H1 (cell line): ENCODE results near the gene SPPL2A. TPM values are rescaled to one million over a fixed set of nuclear protein-coding genes. Genes with fewer than 3 reads are reported as not detected.

Experiments used
- CTCF ChIA-PET: fragments of 300-600 bp; sonication (Branson Sonifier 250); formaldehyde crosslinking; loops from one replicate; lab custom pipeline; 2021; ENCODE audit not compliant: partially characterized antibody; lab: Charles Lee
- POLR2A ChIA-PET: fragments of 300-600 bp; sonication (Branson Sonifier 250); formaldehyde crosslinking; loops from one replicate; lab custom pipeline; 2021; ENCODE audit warnings: inconsistent platforms; ENCODE audit not compliant: partially characterized antibody; lab: Charles Lee
- DNase-seq, 2 experiments: peaks; one replicate each; pipeline versions ENCODE4 v3.0.0 to v3.0.0-alpha.2; 2010 to 2022; ENCODE audit warnings: low spot score in 2 of 2, low read depth in 1 of 2, mixed read lengths in 1 of 2
- FAIRE-seq: peaks from 2 replicates; lab custom pipeline; 2011; peaks lifted over from hg19 to GRCh38; lab: Jason Lieb, UNC
- H2AFZ ChIP-seq: 2 replicates; pipeline ENCODE4 v1.8.1; 2012; ENCODE audit warnings: low read length, inconsistent platforms
- H2AK5ac ChIP-seq: 2 replicates; pipeline ENCODE4 v1.6.1; 2013; ENCODE audit warnings: low read depth, low read length
- H2BK120ac ChIP-seq: replicated peaks from 2 replicates; pipeline ENCODE3; 2013; ENCODE audit warnings: low read depth, low read length, inconsistent platforms
- H2BK12ac ChIP-seq: 2 replicates; pipeline ENCODE4 v1.6.1; 2013; ENCODE audit warnings: low read depth, low read length
- H2BK15ac ChIP-seq: 2 replicates; pipeline ENCODE4 v1.6.1; 2013; ENCODE audit warnings: low read length
- H2BK20ac ChIP-seq: 2 replicates; pipeline ENCODE4 v1.6.1; 2013; ENCODE audit warnings: low read length
- H2BK5ac ChIP-seq: 2 replicates; pipeline ENCODE4 v1.6.1; 2013; ENCODE audit warnings: low read depth, low read length
- H3K14ac ChIP-seq: 2 replicates; pipeline ENCODE4 v1.6.1; 2013; ENCODE audit warnings: inconsistent platforms; ENCODE audit not compliant: insufficient read length
- H3K18ac ChIP-seq: 2 replicates; pipeline ENCODE4 v1.6.1; 2013; ENCODE audit warnings: low read length; ENCODE audit errors: extremely low read depth
- H3K23ac ChIP-seq: 2 replicates; pipeline ENCODE4 v1.6.1; 2013; ENCODE audit warnings: inconsistent platforms; ENCODE audit not compliant: insufficient read length
- H3K23me2 ChIP-seq: 2 replicates; pipeline ENCODE4 v1.6.1; 2013; ENCODE audit warnings: low read depth, low read length
- H3K27ac ChIP-seq: 2 replicates; pipeline ENCODE4 v1.6.1; 2011; ENCODE audit warnings: low read depth, low read length, inconsistent platforms
- H3K27me3 ChIP-seq, 4 experiments: replicated peaks in 1 of 4; 1 replicate in 1 of 4; 2 replicates in 3 of 4; pipeline versions ENCODE4 v1.6.1 to v1.8.1; 2011 to 2013; ENCODE audit warnings: low read length in 3 of 4, mild to moderate bottlenecking in 3 of 4, inconsistent platforms in 2 of 4, mixed read lengths in 2 of 4, moderate library complexity in 1 of 4; ENCODE audit not compliant: control insufficient read depth in 3 of 4, insufficient read depth in 3 of 4; ENCODE audit errors: extremely low read depth in 1 of 4
- H3K36me3 ChIP-seq, 4 experiments: 2 replicates each; pipeline versions ENCODE4 v1.6.1 to v1.8.1; 2011 to 2013; ENCODE audit warnings: mild to moderate bottlenecking in 4 of 4, low read length in 3 of 4, moderate library complexity in 2 of 4, control low read depth in 1 of 4, inconsistent platforms in 1 of 4; ENCODE audit not compliant: insufficient read depth in 4 of 4, control insufficient read depth in 2 of 4
- H3K4ac ChIP-seq: replicated peaks from 2 replicates; pipeline ENCODE3; 2013; ENCODE audit warnings: low read length, low read depth, mixed read lengths, inconsistent platforms; ENCODE audit not compliant: insufficient read length
- H3K4me1 ChIP-seq, 4 experiments: replicated peaks in 1 of 4; 1 replicate in 1 of 4; 2 replicates in 3 of 4; pipeline versions ENCODE4 v1.6.1 to v1.8.1; 2011 to 2013; ENCODE audit warnings: low read length in 3 of 4, inconsistent platforms in 2 of 4, mixed read lengths in 1 of 4; ENCODE audit not compliant: insufficient read depth in 4 of 4, control insufficient read depth in 3 of 4
- H3K4me2 ChIP-seq, 2 experiments: 2 replicates each; pipeline versions ENCODE4 v1.6.1 to v1.8.1; 2011 to 2013; ENCODE audit warnings: low read depth in 2 of 2, low read length in 2 of 2, control low read depth in 1 of 2, inconsistent platforms in 1 of 2, mild to moderate bottlenecking in 1 of 2; ENCODE audit not compliant: insufficient read depth in 1 of 2
- H3K4me3 ChIP-seq, 4 experiments: fragments of 200-600, 300-600 bp in 1 of 4; sonication (generic), shearing (Covaris generic), sonication (Bioruptor Twin) in 1 of 4; 2 replicates each; pipeline versions ENCODE4 v1.5.1 to v1.8.1; 2011 to 2016; ENCODE audit warnings: low read length in 4 of 4, low read depth in 3 of 4, control low read depth in 2 of 4, inconsistent platforms in 2 of 4, mild to moderate bottlenecking in 2 of 4, mixed read lengths in 1 of 4, moderate library complexity in 1 of 4; ENCODE audit not compliant: insufficient read depth in 2 of 4; ENCODE audit errors: extremely low read depth in 1 of 4
- H3K56ac ChIP-seq: replicated peaks from 2 replicates; pipeline ENCODE3; 2013; ENCODE audit warnings: low read depth, mild to moderate bottlenecking, mixed read lengths, low read length, inconsistent platforms; ENCODE audit not compliant: insufficient read length
- H3K79me1 ChIP-seq: 2 replicates; pipeline ENCODE4 v1.6.1; 2013; ENCODE audit warnings: low read depth, low read length, control low read depth
- H3K79me2 ChIP-seq, 2 experiments: 2 replicates each; pipeline versions ENCODE4 v1.6.1 to v1.8.1; 2012 to 2013; ENCODE audit warnings: low read length in 2 of 2, mild to moderate bottlenecking in 2 of 2, inconsistent platforms in 1 of 2; ENCODE audit not compliant: insufficient read depth in 2 of 2, control insufficient read depth in 1 of 2
- H3K9ac ChIP-seq, 4 experiments: replicated peaks in 1 of 4; 1 replicate in 1 of 4; 2 replicates in 3 of 4; pipeline versions ENCODE4 v1.6.1 to v1.8.1; 2011 to 2013; ENCODE audit warnings: low read depth in 3 of 4, low read length in 3 of 4, control low read depth in 2 of 4, mild to moderate bottlenecking in 2 of 4, moderate library complexity in 2 of 4, inconsistent platforms in 1 of 4; ENCODE audit errors: extremely low read depth in 1 of 4
- H3K9me3 ChIP-seq, 2 experiments: 2 replicates each; pipeline versions ENCODE4 v1.6.1 to v1.8.1; 2012 to 2013; ENCODE audit warnings: mild to moderate bottlenecking in 2 of 2, moderate library complexity in 2 of 2, control low read depth in 1 of 2, inconsistent platforms in 1 of 2, low read depth in 1 of 2, low read length in 1 of 2, mixed read lengths in 1 of 2; ENCODE audit not compliant: insufficient read depth in 2 of 2
- H4K20me1 ChIP-seq, 2 experiments: replicated peaks in 1 of 2; 2 replicates each; pipeline versions ENCODE3 to v1.8.1; 2011 to 2013; ENCODE audit warnings: inconsistent platforms in 2 of 2, low read length in 2 of 2, mild to moderate bottlenecking in 1 of 2; ENCODE audit not compliant: insufficient read depth in 2 of 2, control insufficient read depth in 1 of 2
- H4K5ac ChIP-seq: 2 replicates; pipeline ENCODE4 v1.6.1; 2013; ENCODE audit warnings: low read length, low read depth, mixed read lengths, inconsistent platforms; ENCODE audit not compliant: insufficient read length
- H4K8ac ChIP-seq: 2 replicates; pipeline ENCODE4 v1.8.0; 2013; ENCODE audit warnings: mild to moderate bottlenecking, moderate library complexity, low read length, inconsistent platforms; ENCODE audit not compliant: insufficient read depth; ENCODE audit errors: extremely low read depth
- H4K91ac ChIP-seq: replicated peaks from 2 replicates; pipeline ENCODE3; 2013; ENCODE audit warnings: low read length, mixed read lengths, inconsistent platforms; ENCODE audit not compliant: insufficient read length
- CREB1 ChIP-seq: IDR thresholded peaks from 2 replicates; pipeline ENCODE4 v1.6.1; 2012; ENCODE audit warnings: inconsistent platforms
- CTBP2 ChIP-seq: IDR thresholded peaks from 2 replicates; pipeline ENCODE4 v1.7.0; 2011; ENCODE audit warnings: borderline replicate concordance, mild to moderate bottlenecking, moderate library complexity, mixed read lengths, low read length; ENCODE audit not compliant: insufficient read depth, insufficient read length
- HDAC6 ChIP-seq: IDR thresholded peaks from one replicate; pipeline ENCODE4 v1.7.1; 2012; ENCODE audit warnings: low read depth, mild to moderate bottlenecking, inconsistent platforms, low read length, moderate library complexity
- KDM1A ChIP-seq: fragments of 200-600, 300-600 bp; sonication (generic); IDR thresholded peaks from 2 replicates; pipeline ENCODE4 v1.7.1; 2016; ENCODE audit warnings: mild to moderate bottlenecking, low read length, borderline replicate concordance
- POU5F1 ChIP-seq: IDR thresholded peaks from 2 replicates; pipeline ENCODE4 v1.6.1; 2011; ENCODE audit warnings: low read depth, mild to moderate bottlenecking, low read length, moderate library complexity
- RAD21 ChIP-seq, 2 experiments: IDR thresholded peaks in 1 of 2; conservative IDR thresholded peaks in 1 of 2; 2 replicates each; pipeline ENCODE4 v1.6.1; 2011; ENCODE audit warnings: low read depth in 2 of 2, low read length in 2 of 2, improper control_type of control experiment in 1 of 2, inconsistent platforms in 1 of 2, mild to moderate bottlenecking in 1 of 2, moderate library complexity in 1 of 2
- RXRA ChIP-seq: IDR thresholded peaks from 2 replicates; pipeline ENCODE4 v1.6.1; 2011; ENCODE audit warnings: low read depth, mild to moderate bottlenecking, low read length, moderate library complexity; ENCODE audit not compliant: insufficient read depth
- SIRT6 ChIP-seq: IDR thresholded peaks from one replicate; pipeline ENCODE4 v1.7.1; 2012; ENCODE audit warnings: low read length, inconsistent platforms
- SRF ChIP-seq: IDR thresholded peaks from 2 replicates; pipeline ENCODE4 v1.6.1; 2011; ENCODE audit warnings: mild to moderate bottlenecking, low read depth, low read length, moderate library complexity
- TCF12 ChIP-seq: IDR thresholded peaks from 2 replicates; pipeline ENCODE4 v1.6.1; 2011; ENCODE audit warnings: low read depth, mild to moderate bottlenecking, low read length
- ZNF274 ChIP-seq: IDR thresholded peaks from 2 replicates; pipeline ENCODE4 v1.7.0; 2012; ENCODE audit warnings: low read length, borderline replicate concordance; ENCODE audit errors: extremely low read depth
- polyA plus RNA-seq, 7 experiments: library from polyadenylated mRNA; depleted of rRNA in 3 of 7; stranded (reverse) in 5 of 7; unstranded in 2 of 7; fragments of >200 nt in 5 of 7; fragments of 200-250 nt in 2 of 7; gene quantifications; 1 replicate in 5 of 7; 2 replicates in 1 of 7; 4 replicates in 1 of 7; pipeline versions ENCODE4 v1.2.1 to v1.2.3, GENCODE V29; 2011 to 2013; ENCODE audit warnings: missing spikeins in 2 of 7, mixed read lengths in 2 of 7
- total RNA-seq: library from RNA; stranded (reverse); fragmentation: NEBNext Ultra II Directional; extraction: Animal tissue kit (Norgen Biotek cat#: 25700); gene quantifications from 2 replicates; pipeline ENCODE4 v1.2.1, GENCODE V29; 2021
- TF ChIP-seq, protein P1 (sequence below): IDR thresholded peaks from 2 replicates; pipeline ENCODE4 v1.6.1; 2012; ENCODE audit warnings: low read length, inconsistent platforms
- TF ChIP-seq, protein P2 (sequence below): IDR thresholded peaks from 2 replicates; pipeline ENCODE4 v1.6.1; 2011; ENCODE audit warnings: low read depth, mild to moderate bottlenecking, low read length; ENCODE audit not compliant: insufficient read depth

The SPPL2A gene
- total and polyA plus RNA-seq, 2 of the 8 experiments (the other 6 are each of a cell fraction or from before 2014, with no cell fraction given): 15.6 to 52.9 TPM

GRCh38 chr15:50681467-50681866 lies 84.0 kb downstream of the SPPL2A start:
- Histone ChIP-seq H3K27me3 (no peaks in the 10 kb centered on the region), H4K8ac (no peak overlapping the region), H3K56ac (no peak overlapping the region), H3K4ac (no peak overlapping the region), H2AK5ac (no peak overlapping the region), H2BK15ac (no peak overlapping the region), H3K4me2 (no peak overlapping the region), H3K23me2 (peaks cover 4% of the 10 kb centered on the region; the same call in 1 of the 2 replicates), H2BK5ac (no peak overlapping the region), H3K23ac (no peak overlapping the region), H3K79me2 (peaks cover 0 to 86% of the 10 kb centered on the region in 2 experiments), H3K9me3 (no peaks in the 10 kb centered on the region), H4K5ac (no peak overlapping the region), H3K18ac (no peak overlapping the region), H3K4me3 (no peak overlapping the region), H3K14ac (no peak overlapping the region), H4K20me1 (peaks cover 0 to 4% of the 10 kb centered on the region in 2 experiments), H2BK12ac (no peak overlapping the region), H4K91ac (no peak overlapping the region), H3K9ac (no peak overlapping the region), H3K27ac (no peak overlapping the region), H2AFZ (no peak overlapping the region), H3K36me3 (no peaks in the 10 kb centered on the region; a peak in 1 of 8 replicates), H3K79me1 (peaks cover 2% of the 10 kb centered on the region), H3K4me1 (no peaks in the 10 kb centered on the region), H2BK120ac (no peak overlapping the region), H2BK20ac (no peak overlapping the region)
- DNase-seq: no peak
- TF ChIP-seq SIRT6 (no peak), SRF (no peak), TCF12 (no peak), HDAC6 (no peak), CTBP2 (no peak), KDM1A (no peak), CREB1 (no peak), RAD21 (IDR thresholded peaks at IDR 0.05 in 1 of 2, conservative IDR thresholded peaks at IDR 0.05 in 1 of 2; ENCODE audit: low read depth in 2 of 2, low read length in 2 of 2) (no peak), ZNF274 (no peak), POU5F1 (no peak), RXRA (no peak)
- TF ChIP-seq, protein P1, sequence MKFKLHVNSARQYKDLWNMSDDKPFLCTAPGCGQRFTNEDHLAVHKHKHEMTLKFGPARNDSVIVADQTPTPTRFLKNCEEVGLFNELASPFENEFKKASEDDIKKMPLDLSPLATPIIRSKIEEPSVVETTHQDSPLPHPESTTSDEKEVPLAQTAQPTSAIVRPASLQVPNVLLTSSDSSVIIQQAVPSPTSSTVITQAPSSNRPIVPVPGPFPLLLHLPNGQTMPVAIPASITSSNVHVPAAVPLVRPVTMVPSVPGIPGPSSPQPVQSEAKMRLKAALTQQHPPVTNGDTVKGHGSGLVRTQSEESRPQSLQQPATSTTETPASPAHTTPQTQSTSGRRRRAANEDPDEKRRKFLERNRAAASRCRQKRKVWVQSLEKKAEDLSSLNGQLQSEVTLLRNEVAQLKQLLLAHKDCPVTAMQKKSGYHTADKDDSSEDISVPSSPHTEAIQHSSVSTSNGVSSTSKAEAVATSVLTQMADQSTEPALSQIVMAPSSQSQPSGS: no peak
- TF ChIP-seq, protein P2, sequence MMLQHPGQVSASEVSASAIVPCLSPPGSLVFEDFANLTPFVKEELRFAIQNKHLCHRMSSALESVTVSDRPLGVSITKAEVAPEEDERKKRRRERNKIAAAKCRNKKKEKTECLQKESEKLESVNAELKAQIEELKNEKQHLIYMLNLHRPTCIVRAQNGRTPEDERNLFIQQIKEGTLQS: no peak
- FAIRE-seq: no peak
- ChIA-PET POLR2A (no interaction called here), CTCF (interaction anchor here (0.6 kb wide), 1 partner anchor 13 kb away, joined by 3 read pairs; no protein-coding TSS in a partner anchor)
